NCI-H82 treated with DMSO at 0.1 percent for 48 hours (cell line): ENCODE data around the gene THUMPD3.

Experiments
- DNase-seq: peaks from one replicate; lab custom pipeline; 2025; ENCODE audit not compliant: unreplicated experiment; lab: John Stamatoyannopoulos, UW

THUMPD3 gene

GRCh38 chr3:9362731-9363530 lies at the start of gene THUMPD3:
Gene THUMPD3, plus strand, starts transcription at chr3:9363054. Its CDS starts 2,015 bp downstream, at chr3:9365069.
- DNase-seq, result peak; percentile 42

GRCh38 chr3:9314796-9315195 lies 48.1 kb upstream of the THUMPD3 start:
- no peak for DNase-seq

- DNase-seq, result no peak
Measured at GRCh38 chr3:9316881-9317361, 45.9 kb upstream of the THUMPD3 start.

- DNase-seq, result no peak
Measured at GRCh38 chr3:9322780-9323179, 40.1 kb upstream of the THUMPD3 start.

- no peak for DNase-seq
Measured at GRCh38 chr3:9324944-9325343, 37.9 kb upstream of the THUMPD3 start.

- DNase-seq, result no peak
Measured at GRCh38 chr3:9327578-9327977, 35.3 kb upstream of the THUMPD3 start.

- DNase-seq, result no peak
Measured at GRCh38 chr3:9330166-9330703, 32.6 kb upstream of the THUMPD3 start.

GRCh38 chr3:9331171-9331570 lies 31.7 kb upstream of the THUMPD3 start:
- no peak for DNase-seq

GRCh38 chr3:9332250-9333030 lies 30.4 kb upstream of the THUMPD3 start:
- DNase-seq, result no peak

- DNase-seq, result no peak
Measured at GRCh38 chr3:9339761-9340471, 22.9 kb upstream of the THUMPD3 start.

GRCh38 chr3:9340472-9340902 lies 22.4 kb upstream of the THUMPD3 start:
- DNase-seq, result no peak

GRCh38 chr3:9342696-9343095 lies 20.2 kb upstream of the THUMPD3 start:
- no peak for DNase-seq

GRCh38 chr3:9343115-9343514 lies 19.7 kb upstream of the THUMPD3 start:
- DNase-seq, result no peak

GRCh38 chr3:9345041-9345440 lies 17.8 kb upstream of the THUMPD3 start:
- DNase-seq, result no peak

- no peak for DNase-seq
Measured at GRCh38 chr3:9346141-9346540, 16.7 kb upstream of the THUMPD3 start.

- DNase-seq, result no peak
Measured at GRCh38 chr3:9347081-9347480, 15.8 kb upstream of the THUMPD3 start.

- DNase-seq, result no peak
Measured at GRCh38 chr3:9347887-9348286, 15.0 kb upstream of the THUMPD3 start.

- DNase-seq, result no peak
Measured at GRCh38 chr3:9349321-9350117, 13.3 kb upstream of the THUMPD3 start.

GRCh38 chr3:9351709-9352126 lies 11.1 kb upstream of the THUMPD3 start:
- no peak for DNase-seq
